ENCODE results near the gene AP5Z1. TPM values are rescaled to one million over a fixed set of nuclear protein-coding genes. Genes with fewer than 3 reads are reported as not detected.
"Not testable (repeated sequence)": the region's sequence is repeated elsewhere in the genome, so short reads cannot be mapped to it uniquely, and the experiment has no call there.

AP5Z1 gene
- polyA plus RNA-seq, 1 donor: 33.4 TPM

DNA sequence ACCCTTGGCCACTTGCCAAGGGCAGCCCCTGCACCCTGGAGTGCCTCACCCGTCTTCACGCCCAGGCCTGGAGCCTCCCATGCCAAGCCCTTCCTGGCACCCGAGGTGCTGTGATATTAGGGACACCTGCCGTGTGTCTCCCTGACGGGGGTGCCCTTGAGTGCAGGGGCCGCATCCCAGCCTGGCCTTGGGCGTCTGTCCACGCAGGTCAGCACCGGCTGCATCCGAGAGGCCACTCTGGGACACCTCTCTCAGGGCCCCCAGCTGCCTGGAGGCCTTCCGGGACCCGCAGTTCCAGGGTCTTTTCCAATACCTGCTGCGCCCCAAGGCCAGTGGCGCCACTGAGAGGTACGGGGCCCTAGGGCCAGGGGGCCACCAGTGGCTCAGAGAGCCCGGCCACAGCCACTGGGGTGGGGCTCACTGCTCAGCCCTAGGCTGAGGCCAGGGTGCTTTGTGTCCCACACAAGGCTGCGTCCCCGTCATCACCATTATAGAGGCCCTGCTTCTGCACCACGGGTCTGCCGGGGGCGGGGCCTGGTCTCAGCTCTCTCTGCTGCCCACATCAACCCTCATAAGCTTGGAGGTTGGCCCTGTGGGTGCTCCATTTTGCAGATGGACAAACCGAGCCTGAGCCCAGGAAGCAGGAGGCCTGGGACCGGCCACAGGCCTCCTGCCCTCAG is 12.7 kb downstream of the AP5Z1 start:
- Histone ChIP-seq H3K36me3 (ENCODE audit: control insufficient read depth, insufficient read depth, low read length) (peaks cover 81% of the 10 kb centered on the region), H3K27me3 (ENCODE audit: control insufficient read depth, insufficient read depth, low read length) (no peaks in the 10 kb centered on the region), H3K4me3 (ENCODE audit: low read length) (no peak overlapping the region), H3K4me1 (ENCODE audit: control insufficient read depth, insufficient read depth, low read length) (peaks cover 6% of the 10 kb centered on the region), H3K27ac (ENCODE audit: low read length) (no peak overlapping the region), H3K9me3 (ENCODE audit: control insufficient read depth, low read depth, low read length) (no peaks in the 10 kb centered on the region)
- no CpG with 5 or more reads among the region's 23 CpGs for WGBS (ENCODE audit: insufficient coverage, low lambda C conversion rate)
- no peak for DNase-seq

DNA sequence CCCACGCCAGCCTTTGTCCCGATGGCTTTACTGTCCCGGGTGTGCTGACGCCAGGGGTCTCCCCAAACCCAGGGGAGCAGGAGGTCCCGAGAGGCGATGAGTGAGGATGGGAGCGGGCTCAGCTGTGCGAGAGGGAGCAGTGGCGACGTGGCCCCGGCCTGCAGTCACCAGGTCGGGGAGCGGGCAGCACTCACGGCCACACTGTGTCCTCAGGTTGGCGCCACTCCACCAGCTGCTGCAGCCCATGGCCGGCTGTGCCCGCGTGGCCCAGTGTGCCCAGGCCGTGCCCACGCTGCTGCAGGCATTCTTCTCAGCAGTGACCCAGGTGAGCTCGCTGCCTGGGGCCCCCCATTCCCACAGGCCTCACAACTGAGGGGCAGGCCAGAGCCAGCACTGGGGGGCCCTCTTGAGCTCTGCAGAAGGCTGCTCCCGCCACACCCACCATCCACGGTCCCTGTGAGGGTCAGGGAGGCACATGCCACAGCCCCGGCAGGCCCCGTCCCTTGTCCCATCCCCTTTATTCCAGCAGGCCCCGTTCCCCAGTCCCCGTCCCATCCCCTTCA is 13.3 kb downstream of the AP5Z1 start:
- no peak overlapping the region for H3K4me3 ChIP-seq (ENCODE audit: low read length)
- DNase-seq: no peak
- peaks cover 75% of the 10 kb centered on the region for H3K36me3 ChIP-seq (ENCODE audit: control insufficient read depth, insufficient read depth, low read length)

DNA sequence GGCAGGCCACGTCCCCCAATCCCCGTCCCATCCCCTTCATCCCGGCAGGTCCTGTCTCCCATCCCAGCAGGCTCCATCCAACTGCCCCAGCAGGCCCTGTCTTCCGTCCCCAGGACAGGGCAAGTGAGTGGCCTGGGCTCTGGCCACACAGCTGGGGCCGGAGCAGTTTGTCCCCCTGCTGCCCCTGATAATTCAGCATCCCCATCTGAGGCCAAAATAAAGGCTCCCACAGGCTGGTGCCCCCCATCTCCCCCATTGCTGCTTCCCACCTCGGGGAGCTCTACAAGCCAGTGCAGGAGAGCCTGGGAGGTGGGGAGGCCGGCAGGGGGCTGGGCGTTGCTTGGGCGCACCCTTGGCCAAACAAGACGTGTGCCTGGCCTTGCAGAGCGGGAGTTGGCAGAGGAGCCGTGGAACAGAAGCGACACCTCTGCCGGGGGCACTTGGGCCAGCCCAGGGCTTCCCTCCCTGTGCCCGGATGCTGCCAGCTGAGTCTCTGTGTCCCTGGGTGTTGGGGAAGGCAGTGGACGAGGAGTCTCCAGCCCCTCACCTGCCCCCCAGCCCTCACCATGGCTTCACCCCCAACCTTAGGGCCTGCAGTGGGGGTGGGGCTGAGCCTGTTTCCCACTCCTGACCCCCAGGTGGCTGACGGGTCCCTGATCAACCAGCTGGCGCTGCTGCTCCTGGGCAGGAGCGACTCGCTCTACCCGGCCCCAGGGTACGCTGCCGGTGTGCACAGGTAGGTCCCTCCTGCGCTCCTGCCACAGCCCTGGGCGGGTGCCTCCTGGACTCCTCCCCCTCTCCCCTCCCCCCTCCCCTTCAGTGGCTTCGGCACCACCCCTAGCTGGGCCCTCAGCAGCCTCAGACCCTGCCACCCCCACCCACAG is 14.0 kb downstream of the AP5Z1 start:
- no CpG with 5 or more reads among the region's 26 CpGs for WGBS (ENCODE audit: insufficient coverage, low lambda C conversion rate)

More for the DNA sequence above, 13.3 kb downstream of the AP5Z1 start:
- H3K4me1 ChIP-seq (ENCODE audit: control insufficient read depth, insufficient read depth, low read length): peaks cover 7% of the 10 kb centered on the region
- peaks cover 2% of the 10 kb centered on the region for H3K9me3 ChIP-seq (ENCODE audit: control insufficient read depth, low read depth, low read length)
- WGBS (ENCODE audit: insufficient coverage, low lambda C conversion rate): no CpG with 5 or more reads among the region's 27 CpGs
- no peaks in the 10 kb centered on the region for H3K27me3 ChIP-seq (ENCODE audit: control insufficient read depth, insufficient read depth, low read length)
- no peak overlapping the region for H3K27ac ChIP-seq (ENCODE audit: low read length)

GRCh38 chr7:4790078-4790465 is 14.6 kb downstream of the AP5Z1 start:
- WGBS (ENCODE audit: insufficient coverage, low lambda C conversion rate): 80% methylated on average over 1 of the region's 9 CpGs
- Histone ChIP-seq H3K4me3 (ENCODE audit: low read length) (no peak overlapping the region), H3K9me3 (ENCODE audit: control insufficient read depth, low read depth, low read length) (peaks cover 2% of the 10 kb centered on the region), H3K36me3 (ENCODE audit: control insufficient read depth, insufficient read depth, low read length) (peaks cover 61% of the 10 kb centered on the region), H3K27me3 (ENCODE audit: control insufficient read depth, insufficient read depth, low read length) (no peaks in the 10 kb centered on the region), H3K4me1 (ENCODE audit: control insufficient read depth, insufficient read depth, low read length) (peaks cover 7% of the 10 kb centered on the region), H3K27ac (ENCODE audit: low read length) (no peak overlapping the region)
- no peak for DNase-seq

More for the DNA sequence above, 14.0 kb downstream of the AP5Z1 start:
- peaks cover 2% of the 10 kb centered on the region for H3K9me3 ChIP-seq (ENCODE audit: control insufficient read depth, low read depth, low read length)
- H3K27me3 ChIP-seq (ENCODE audit: control insufficient read depth, insufficient read depth, low read length): no peaks in the 10 kb centered on the region
- peaks cover 7% of the 10 kb centered on the region for H3K4me1 ChIP-seq (ENCODE audit: control insufficient read depth, insufficient read depth, low read length)
- no peak for DNase-seq
- H3K36me3 ChIP-seq (ENCODE audit: control insufficient read depth, insufficient read depth, low read length): peaks cover 68% of the 10 kb centered on the region
- H3K27ac ChIP-seq (ENCODE audit: low read length): no peak overlapping the region
- H3K4me3 ChIP-seq (ENCODE audit: low read length): no peak overlapping the region

DNA sequence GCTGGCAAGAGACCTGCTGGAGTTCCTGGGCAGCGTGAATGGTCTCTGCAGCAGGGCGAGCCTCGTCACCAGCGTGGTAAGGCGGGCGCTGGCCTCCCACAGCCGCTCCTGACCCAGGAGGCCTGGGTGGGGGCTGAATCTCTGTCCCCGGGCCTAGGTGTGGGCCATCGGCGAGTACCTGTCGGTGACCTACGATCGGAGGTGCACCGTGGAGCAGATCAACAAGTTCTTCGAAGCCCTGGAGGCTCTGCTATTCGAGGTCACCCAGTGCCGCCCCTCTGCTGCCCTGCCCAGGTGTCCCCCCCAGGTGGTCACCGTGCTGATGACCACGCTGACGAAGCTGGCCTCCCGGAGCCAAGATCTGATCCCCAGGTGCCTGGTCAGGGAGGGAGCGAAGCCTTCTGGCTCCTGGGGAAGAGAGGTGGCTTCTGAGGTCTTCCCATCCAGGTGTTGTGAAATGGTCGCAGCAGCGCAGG is 15.1 kb downstream of the AP5Z1 start:
- no peak for DNase-seq
- peaks cover 7% of the 10 kb centered on the region for H3K4me1 ChIP-seq (ENCODE audit: control insufficient read depth, insufficient read depth, low read length)
- no peak overlapping the region for H3K27ac ChIP-seq (ENCODE audit: low read length)
- H3K4me3 ChIP-seq (ENCODE audit: low read length): no peak overlapping the region
- no CpG with 5 or more reads among the region's 24 CpGs for WGBS (ENCODE audit: insufficient coverage, low lambda C conversion rate)
- H3K36me3 ChIP-seq (ENCODE audit: control insufficient read depth, insufficient read depth, low read length): peaks cover 57% of the 10 kb centered on the region
- no peaks in the 10 kb centered on the region for H3K27me3 ChIP-seq (ENCODE audit: control insufficient read depth, insufficient read depth, low read length)
- H3K9me3 ChIP-seq (ENCODE audit: control insufficient read depth, low read depth, low read length): peaks cover 2% of the 10 kb centered on the region

DNA sequence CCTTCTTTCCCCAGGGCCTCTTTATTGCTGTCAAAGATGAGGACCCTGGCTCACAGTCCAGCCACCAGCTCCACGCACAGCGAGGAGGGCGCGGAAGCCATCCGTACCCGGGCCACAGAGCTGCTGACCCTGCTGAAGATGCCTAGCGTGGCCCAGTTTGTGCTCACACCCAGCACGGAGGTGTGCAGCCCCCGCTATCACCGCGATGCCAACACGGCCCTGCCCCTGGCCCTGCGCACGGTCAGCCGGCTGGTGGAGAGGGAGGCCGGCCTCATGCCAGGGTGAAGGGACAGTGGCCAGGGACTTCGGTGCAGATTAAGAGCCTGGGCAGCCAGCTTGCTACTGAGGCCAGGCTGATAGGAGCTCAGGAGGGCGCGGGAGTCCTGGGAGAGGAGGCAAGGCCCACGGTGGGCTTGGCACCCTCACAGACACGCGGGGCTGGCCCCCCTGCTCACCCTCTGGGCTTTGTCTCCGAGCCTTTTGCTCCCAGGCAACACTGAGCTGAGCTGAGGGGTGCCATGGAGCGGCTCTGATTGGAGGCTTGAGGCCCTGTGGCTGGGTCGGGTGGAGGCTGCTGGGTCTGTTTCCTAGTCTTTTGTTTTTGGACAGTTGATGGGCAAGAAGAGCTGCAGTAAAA is 15.8 kb downstream of the AP5Z1 start:
- Histone ChIP-seq H3K4me3 (ENCODE audit: low read length) (no peak overlapping the region), H3K36me3 (ENCODE audit: control insufficient read depth, insufficient read depth, low read length) (peaks cover 50% of the 10 kb centered on the region), H3K27me3 (ENCODE audit: control insufficient read depth, insufficient read depth, low read length) (no peaks in the 10 kb centered on the region), H3K4me1 (ENCODE audit: control insufficient read depth, insufficient read depth, low read length) (peaks cover 7% of the 10 kb centered on the region), H3K27ac (ENCODE audit: low read length) (no peak overlapping the region), H3K9me3 (ENCODE audit: control insufficient read depth, low read depth, low read length) (peaks cover 2% of the 10 kb centered on the region)
- WGBS (ENCODE audit: insufficient coverage, low lambda C conversion rate): no CpG with 5 or more reads among the region's 25 CpGs
- no peak for DNase-seq

- Histone ChIP-seq H3K9me3 (ENCODE audit: control insufficient read depth, low read depth, low read length) (peaks cover 2% of the 10 kb centered on the region), H3K4me1 (ENCODE audit: control insufficient read depth, insufficient read depth, low read length) (peaks cover 7% of the 10 kb centered on the region), H3K4me3 (ENCODE audit: low read length) (peak overlapping the region; percentile 48), H3K27me3 (ENCODE audit: control insufficient read depth, insufficient read depth, low read length) (no peaks in the 10 kb centered on the region), H3K36me3 (ENCODE audit: control insufficient read depth, insufficient read depth, low read length) (peaks cover 44% of the 10 kb centered on the region), H3K27ac (ENCODE audit: low read length) (peak overlapping the region; percentile 48)
- WGBS (ENCODE audit: insufficient coverage, low lambda C conversion rate): no CpG with 5 or more reads among the region's 50 CpGs
- DNase-seq: peak; percentile 64 to 75
Measured at GRCh38 chr7:4791738-4792536, 16.5 kb downstream of the AP5Z1 start.

- no CpG with 5 or more reads among the region's 47 CpGs for WGBS (ENCODE audit: insufficient coverage, low lambda C conversion rate)
- peak overlapping the region; percentile 48 for H3K4me3 ChIP-seq (ENCODE audit: low read length)
- H3K9me3 ChIP-seq (ENCODE audit: control insufficient read depth, low read depth, low read length): peaks cover 2% of the 10 kb centered on the region
- peak overlapping the region; percentile 48 for H3K27ac ChIP-seq (ENCODE audit: low read length)
- peak; percentile 35 to 74 for DNase-seq
- peaks cover 40% of the 10 kb centered on the region for H3K36me3 ChIP-seq (ENCODE audit: control insufficient read depth, insufficient read depth, low read length)
- H3K27me3 ChIP-seq (ENCODE audit: control insufficient read depth, insufficient read depth, low read length): no peaks in the 10 kb centered on the region
- peaks cover 7% of the 10 kb centered on the region for H3K4me1 ChIP-seq (ENCODE audit: control insufficient read depth, insufficient read depth, low read length)
Measured at GRCh38 chr7:4792537-4793126, 17.2 kb downstream of the AP5Z1 start.

DNA sequence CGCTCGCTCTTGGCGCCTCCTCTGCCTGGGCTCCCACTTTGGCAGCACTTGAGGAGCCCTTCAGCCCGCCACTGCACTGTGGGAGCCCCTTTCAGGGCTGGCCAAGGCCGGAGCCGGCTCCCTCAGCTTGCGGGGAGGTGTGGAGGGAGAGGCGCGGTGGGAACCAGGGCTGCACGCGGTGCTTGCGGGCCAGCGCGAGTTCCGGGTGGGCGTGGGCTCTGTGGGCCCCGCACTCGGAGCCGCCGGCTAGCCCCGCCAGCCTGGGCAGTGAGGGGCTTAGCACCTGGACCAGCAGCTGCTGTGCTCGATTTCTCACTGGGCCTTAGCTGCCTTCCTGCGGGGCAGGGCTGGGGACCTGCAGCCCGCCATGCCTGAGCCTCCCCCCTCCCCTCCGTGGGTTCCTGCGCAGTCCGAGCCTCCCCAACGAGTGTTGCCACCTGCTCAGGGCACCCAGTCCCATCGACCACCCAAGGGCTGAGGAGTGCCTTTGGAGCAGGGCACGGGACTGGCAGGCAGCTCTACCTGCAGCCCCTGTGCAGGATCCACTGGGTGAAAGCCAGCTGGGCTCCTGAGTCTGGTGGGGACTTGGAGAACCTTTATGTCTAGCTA is 18.1 kb downstream of the AP5Z1 start:
- WGBS (ENCODE audit: insufficient coverage, low lambda C conversion rate): no CpG with 5 or more reads among the region's 30 CpGs
- not testable (repeated sequence) for H3K4me3 ChIP-seq (ENCODE audit: low read length); H3K27me3 ChIP-seq (ENCODE audit: control insufficient read depth, insufficient read depth, low read length); H3K27ac ChIP-seq (ENCODE audit: low read length); H3K4me1 ChIP-seq (ENCODE audit: control insufficient read depth, insufficient read depth, low read length); DNase-seq; H3K9me3 ChIP-seq (ENCODE audit: control insufficient read depth, low read depth, low read length)
- peaks cover 31% of the 10 kb centered on the region for H3K36me3 ChIP-seq (ENCODE audit: control insufficient read depth, insufficient read depth, low read length)

All from large intestine (tissue), 3 donors.